Measurements from ENCODE around the gene LRP5. TPM values are rescaled to one million over a fixed set of nuclear protein-coding genes. Genes with fewer than 3 reads are reported as not detected.
"Not testable (repeated sequence)": the region's sequence is repeated elsewhere in the genome, so short reads cannot be mapped to it uniquely, and the experiment has no call there.

Gene LRP5
- total RNA-seq, 1 experiment from 2014 or later: 15.4 TPM

DNA sequence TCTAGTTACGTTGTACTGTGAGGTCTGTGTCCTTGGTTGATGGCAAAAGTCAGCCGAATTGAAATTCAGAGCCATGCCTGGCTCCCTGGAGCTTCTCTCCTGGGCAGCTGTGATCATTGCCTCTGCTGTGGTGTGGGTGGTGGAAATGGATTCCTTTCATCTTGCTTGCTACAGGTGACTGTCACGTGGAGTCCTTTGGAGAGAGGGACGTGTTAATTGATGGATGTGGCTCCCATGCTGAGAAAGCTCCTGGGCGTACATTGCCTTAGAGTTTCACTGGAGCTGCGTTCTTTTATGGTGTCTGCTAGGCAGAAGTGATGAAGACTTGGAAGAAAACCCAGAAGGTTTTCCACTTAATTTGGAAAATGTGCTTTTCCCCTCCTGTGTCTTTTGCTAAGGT lies 106.3 kb downstream of the LRP5 start:
- DNase-seq (ENCODE audit: low read depth): no peak
- in situ Hi-C loops (cut with HindIII; ENCODE audit: low pct_unique_long_range_greater_than_20kb, low sequenced_read_pairs): no loop called here

DNA sequence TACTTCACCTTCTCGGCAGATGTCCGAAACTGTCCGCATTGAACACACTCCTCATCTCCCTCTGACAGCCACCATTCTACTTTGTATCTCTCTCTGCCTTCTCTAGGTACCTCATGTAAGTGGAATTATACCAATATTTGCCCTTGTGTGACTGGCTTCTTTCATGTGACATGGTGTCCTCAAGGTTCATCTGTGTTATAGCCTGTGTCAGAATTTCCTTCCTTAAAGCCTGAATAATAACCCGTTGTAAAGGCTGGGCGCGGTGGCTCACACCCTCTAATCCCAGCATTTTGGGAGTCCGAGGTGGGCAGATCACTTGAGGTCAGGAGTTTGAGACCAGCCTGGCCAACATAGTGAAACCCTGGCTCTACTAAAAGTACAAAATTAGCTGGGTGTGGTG lies 107.8 kb downstream of the LRP5 start:
- in situ Hi-C loops (cut with HindIII; ENCODE audit: low pct_unique_long_range_greater_than_20kb, low sequenced_read_pairs): no loop called here

GRCh38 chr11:68423481-68423880 lies 111.1 kb downstream of the LRP5 start:
- in situ Hi-C loops (cut with HindIII; ENCODE audit: low pct_unique_long_range_greater_than_20kb, low sequenced_read_pairs): no loop called here
- DNase-seq (ENCODE audit: low read depth): no peak

More for the DNA sequence above, 107.8 kb downstream of the LRP5 start:
- DNase-seq (ENCODE audit: low read depth): no peak

DNA sequence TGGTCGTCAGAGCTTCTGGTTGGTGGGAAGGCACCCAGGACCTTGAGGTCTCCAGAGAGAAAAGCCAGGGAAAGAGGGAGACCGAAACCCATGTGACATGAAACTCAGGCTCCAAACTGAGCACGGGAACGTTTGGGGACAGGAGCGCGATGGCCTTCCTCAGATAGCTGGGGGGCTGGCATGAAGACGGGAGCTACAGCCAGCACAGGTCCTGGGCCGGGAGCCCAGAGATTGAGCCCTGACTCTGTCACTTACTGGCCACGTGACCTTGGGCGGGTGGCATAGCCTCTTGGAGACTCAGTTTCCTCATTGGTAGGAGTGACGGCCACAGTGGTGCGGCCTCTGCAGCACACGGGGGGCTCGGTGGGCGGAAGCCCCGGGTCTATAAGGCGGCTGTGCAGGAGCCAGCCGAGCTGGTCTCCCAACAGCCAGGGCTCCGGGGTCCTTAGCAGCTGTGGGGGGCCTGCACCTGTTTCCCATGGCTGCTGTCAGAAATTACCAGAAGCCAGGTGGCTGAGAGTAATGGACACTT lies 111.8 kb downstream of the LRP5 start:
- in situ Hi-C loops (cut with HindIII; ENCODE audit: low pct_unique_long_range_greater_than_20kb, low sequenced_read_pairs): no loop called here
- DNase-seq (ENCODE audit: low read depth): no peak

DNA sequence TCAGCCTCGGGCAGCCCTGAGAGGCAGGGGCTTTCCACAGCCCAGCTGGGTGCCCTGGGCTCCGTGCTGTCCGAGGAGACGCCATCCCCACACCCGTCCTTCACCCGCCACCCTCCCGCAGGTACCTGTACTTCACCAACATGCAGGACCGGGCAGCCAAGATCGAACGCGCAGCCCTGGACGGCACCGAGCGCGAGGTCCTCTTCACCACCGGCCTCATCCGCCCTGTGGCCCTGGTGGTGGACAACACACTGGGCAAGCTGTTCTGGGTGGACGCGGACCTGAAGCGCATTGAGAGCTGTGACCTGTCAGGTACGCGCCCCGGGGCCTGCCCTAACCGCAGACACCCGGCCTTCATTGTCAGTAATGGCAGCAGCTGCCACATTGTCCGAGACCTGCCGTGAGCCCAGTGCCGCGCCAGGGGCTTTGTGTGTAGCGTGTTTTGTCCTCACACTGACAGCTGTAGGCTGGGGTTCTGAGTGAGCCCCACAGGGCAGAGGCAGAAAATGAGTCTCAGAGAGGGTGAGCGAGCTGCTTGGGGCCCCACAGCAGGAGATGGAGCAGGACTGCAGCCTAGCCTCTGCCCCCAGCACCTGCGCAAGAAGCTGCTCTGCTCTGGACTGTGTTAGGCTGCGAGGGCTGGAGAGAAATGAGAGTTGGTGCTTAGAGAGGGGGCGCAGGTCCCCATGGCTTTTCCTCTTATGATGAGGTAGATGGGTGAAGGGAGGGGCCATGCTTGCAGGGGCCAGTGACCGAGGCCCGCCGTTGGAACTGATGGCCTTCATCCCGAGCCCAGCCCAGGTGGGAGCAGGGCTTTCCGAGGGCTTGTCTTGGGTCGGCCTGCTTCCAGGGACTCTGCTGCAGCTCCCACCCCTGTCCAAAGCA lies 112.8 kb downstream of the LRP5 start:
- no peak for DNase-seq (ENCODE audit: low read depth)
- in situ Hi-C loops (cut with HindIII; ENCODE audit: low pct_unique_long_range_greater_than_20kb, low sequenced_read_pairs): no loop called here

GRCh38 chr11:68425866-68426380 lies 113.5 kb downstream of the LRP5 start:
- no peak for DNase-seq (ENCODE audit: low read depth)
- in situ Hi-C loops (cut with HindIII; ENCODE audit: low pct_unique_long_range_greater_than_20kb, low sequenced_read_pairs): no loop called here

GRCh38 chr11:68429661-68430060 lies 117.3 kb downstream of the LRP5 start:
- in situ Hi-C loops (cut with HindIII; ENCODE audit: low pct_unique_long_range_greater_than_20kb, low sequenced_read_pairs): no loop called here
- no peak for DNase-seq (ENCODE audit: low read depth)

DNA sequence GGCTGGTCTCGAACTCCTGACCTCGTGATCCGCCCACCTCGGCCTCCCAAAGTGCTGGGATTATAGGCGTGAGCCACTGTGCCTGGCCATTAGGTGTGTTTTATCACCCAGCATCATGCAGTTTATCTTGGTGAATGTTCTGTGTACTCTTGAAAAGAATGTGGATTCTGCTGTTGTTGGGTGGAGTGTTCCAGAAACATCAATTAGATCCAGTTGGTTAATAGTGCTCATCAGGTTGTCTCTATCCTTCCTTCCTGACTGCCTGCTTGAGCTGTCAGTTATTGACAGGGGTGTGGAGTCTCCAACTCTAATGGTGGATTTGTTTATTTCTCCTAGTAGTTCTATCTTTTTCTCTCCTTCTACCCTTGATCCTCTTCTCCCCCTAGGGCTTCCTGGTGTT lies 118.0 kb downstream of the LRP5 start:
- in situ Hi-C loops (cut with HindIII; ENCODE audit: low pct_unique_long_range_greater_than_20kb, low sequenced_read_pairs): no loop called here
- no peak for DNase-seq (ENCODE audit: low read depth)

DNA sequence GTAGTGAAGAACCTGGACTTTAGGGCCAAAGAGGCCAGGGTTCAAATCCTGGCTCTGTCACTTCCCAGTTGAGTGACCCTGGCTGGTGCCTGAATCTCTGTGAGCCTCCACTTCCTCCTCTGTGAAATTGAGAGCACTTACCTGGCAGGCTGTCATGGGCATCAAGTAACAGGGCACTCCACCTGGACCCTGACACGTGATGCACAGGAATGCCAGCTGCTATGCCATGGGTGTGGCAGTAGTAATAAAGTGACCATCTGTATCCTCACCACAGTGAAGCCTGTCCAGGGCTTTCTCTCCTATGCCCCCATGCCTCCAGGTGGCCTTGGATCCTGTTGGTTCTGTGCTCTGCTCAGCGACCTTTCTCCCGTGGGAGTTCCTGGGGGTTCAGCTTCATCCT lies 118.4 kb downstream of the LRP5 start:
- in situ Hi-C loops (cut with HindIII; ENCODE audit: low pct_unique_long_range_greater_than_20kb, low sequenced_read_pairs): no loop called here
- DNase-seq (ENCODE audit: low read depth): no peak

DNA sequence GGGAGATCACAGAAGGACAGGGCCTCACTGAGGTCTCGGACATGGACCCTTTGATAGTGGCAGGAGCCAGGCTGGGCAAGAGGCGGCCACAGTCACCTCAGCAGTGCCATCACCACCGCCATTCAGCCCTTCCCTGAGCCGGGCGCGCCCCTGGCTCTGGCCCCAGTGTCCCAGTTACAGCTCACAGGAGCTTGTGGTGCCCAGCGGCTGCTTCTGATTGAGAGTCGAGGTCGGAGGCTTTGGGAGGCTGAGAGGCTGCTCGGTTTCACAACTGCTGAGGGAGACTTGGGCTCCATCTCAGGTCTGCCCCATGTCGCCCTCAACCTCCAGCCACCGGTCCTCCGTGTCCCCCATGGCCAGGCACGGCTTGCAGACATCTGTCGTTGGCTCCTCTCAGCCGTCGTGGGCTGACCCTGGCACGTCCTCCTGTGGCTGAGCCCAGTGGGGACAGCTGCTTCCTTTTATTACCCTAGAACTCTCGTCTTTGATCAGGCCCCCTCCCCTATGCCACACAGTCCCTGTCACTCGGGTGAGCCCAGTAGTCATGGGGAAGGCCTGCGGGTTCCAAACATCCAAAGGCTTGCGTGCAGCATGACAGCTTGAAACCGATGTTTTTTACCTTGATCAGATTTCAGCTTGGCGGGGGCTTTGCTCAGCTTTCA lies 119.7 kb downstream of the LRP5 start:
- DNase-seq (ENCODE audit: low read depth): no peak
- in situ Hi-C loops (cut with HindIII; ENCODE audit: low pct_unique_long_range_greater_than_20kb, low sequenced_read_pairs): no loop called here

- no peak for DNase-seq (ENCODE audit: low read depth)
- in situ Hi-C loops (cut with HindIII; ENCODE audit: low pct_unique_long_range_greater_than_20kb, low sequenced_read_pairs): no loop called here
Measured at GRCh38 chr11:68432874-68433273, 120.5 kb downstream of the LRP5 start.

GRCh38 chr11:68433541-68433940 lies 121.2 kb downstream of the LRP5 start:
- in situ Hi-C loops (cut with HindIII; ENCODE audit: low pct_unique_long_range_greater_than_20kb, low sequenced_read_pairs): no loop called here
- DNase-seq (ENCODE audit: low read depth): no peak

DNA sequence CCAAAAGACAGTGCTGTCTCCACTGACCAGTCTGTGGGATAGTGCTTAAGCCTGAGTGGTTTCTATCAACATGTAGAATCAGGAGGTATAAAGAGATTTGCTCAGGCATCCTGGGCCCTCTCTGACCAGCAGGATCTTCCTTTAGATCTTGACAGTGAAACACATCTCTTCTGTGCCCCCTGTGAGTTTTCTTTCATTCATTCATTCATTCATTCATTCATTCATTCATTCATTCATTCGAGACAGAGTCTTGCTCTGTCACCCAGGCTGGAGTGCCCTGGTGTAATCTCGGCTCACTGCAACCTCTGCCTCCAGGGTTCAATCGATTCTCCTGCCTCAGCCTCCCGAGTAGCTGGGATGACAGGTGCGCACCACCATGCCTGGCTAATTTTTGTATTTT lies 121.8 kb downstream of the LRP5 start:
- DNase-seq (ENCODE audit: low read depth); in situ Hi-C loops (cut with HindIII; ENCODE audit: low pct_unique_long_range_greater_than_20kb, low sequenced_read_pairs): not testable (repeated sequence)

DNA sequence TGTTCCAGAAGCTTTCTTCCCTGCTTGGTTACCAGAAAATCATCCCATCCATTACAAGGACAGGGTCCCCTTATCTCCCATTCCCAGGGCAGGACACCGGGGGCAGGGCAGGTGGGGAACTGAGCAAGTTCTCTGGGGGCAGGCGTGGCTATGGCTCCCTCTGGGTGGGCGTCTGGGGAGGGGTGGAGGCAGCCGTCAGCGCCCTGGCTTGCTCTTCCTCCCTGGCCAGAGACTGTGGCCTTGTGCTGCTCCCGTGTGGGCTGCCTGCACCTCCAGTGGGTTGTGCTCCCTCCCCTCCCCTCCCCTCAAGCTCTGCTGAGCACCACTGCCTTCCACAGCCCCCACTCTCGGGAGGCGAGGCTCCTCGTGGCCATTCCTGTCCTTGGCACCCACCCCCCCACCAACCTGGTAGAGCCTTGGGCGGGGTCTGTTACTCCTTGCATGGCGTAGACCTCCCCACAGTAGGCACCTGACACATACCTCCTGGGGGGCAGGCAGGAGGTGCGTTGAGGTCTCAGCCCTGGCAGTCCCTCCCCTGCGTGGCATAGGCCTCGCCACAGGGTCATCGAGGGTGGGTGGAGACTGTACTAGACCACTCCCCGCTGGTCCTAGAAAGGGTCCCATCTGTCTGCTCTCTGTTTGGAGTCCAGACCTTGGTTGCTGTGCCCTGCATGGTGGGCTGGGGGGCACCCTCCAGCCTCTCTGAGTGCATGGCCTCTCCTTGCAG lies 123.9 kb downstream of the LRP5 start:
- in situ Hi-C loops (cut with HindIII; ENCODE audit: low pct_unique_long_range_greater_than_20kb, low sequenced_read_pairs): no loop called here

GRCh38 chr11:68436985-68437926 lies 124.9 kb downstream of the LRP5 start:
- in situ Hi-C loops (cut with HindIII; ENCODE audit: low pct_unique_long_range_greater_than_20kb, low sequenced_read_pairs): no loop called here

More for the DNA sequence above, 123.9 kb downstream of the LRP5 start:
- no peak for DNase-seq (ENCODE audit: low read depth)

GRCh38 chr11:68437927-68438657 lies 125.7 kb downstream of the LRP5 start:
- DNase-seq (ENCODE audit: low read depth): no peak
- in situ Hi-C loops (cut with HindIII; ENCODE audit: low pct_unique_long_range_greater_than_20kb, low sequenced_read_pairs): no loop called here

More at GRCh38 chr11:68436985-68437926, 124.9 kb downstream of the LRP5 start:
- peak; percentile 26 for DNase-seq (ENCODE audit: low read depth)

Data from Caki2 (cell line).